Measurements from ENCODE around the gene MRPL24. TPM values are rescaled to one million over a fixed set of nuclear protein-coding genes. Genes with fewer than 3 reads are reported as not detected.

The MRPL24 gene
- total and polyA plus RNA-seq, 9 of the 15 experiments (the other 6 are each of a cell fraction or from before 2014, with no cell fraction given): 74.3 to 267 (median 113) TPM

- TF ChIP-seq ZNF561 (CRISPR knock-in tag; conservative IDR thresholded peaks at IDR 0.05) (no peak), FOS (IDR thresholded peaks at IDR 0.05; ENCODE audit: extremely low read depth, insufficient read length) (no peak), PHF20 (IDR thresholded peaks at IDR 0.05; ENCODE audit: partially characterized antibody) (no peak), THRA (IDR thresholded peaks at IDR 0.05) (no peak), ARID3B (CRISPR knock-in tag; IDR thresholded peaks at IDR 0.05; ENCODE audit: borderline replicate concordance) (no peak), ZNF398 (CRISPR knock-in tag; IDR thresholded peaks at IDR 0.05) (no peak), POLR3G (IDR thresholded peaks at IDR 0.05; ENCODE audit: extremely low read depth, insufficient read length, insufficient replicate concordance) (no peak), PCBP1 (IDR thresholded peaks at IDR 0.05; ENCODE audit: low read depth, low read length, poor library complexity, severe bottlenecking) (peak; percentile 86), ZNF583 (CRISPR knock-in tag; IDR thresholded peaks at IDR 0.05) (no peak), POLR2AphosphoS5 (IDR thresholded peaks at IDR 0.05; ENCODE audit: control insufficient read depth, insufficient read depth, low read depth, low read length) (peak; percentile 42; the same call in 1 of the 2 replicates), ZNF41 (CRISPR knock-in tag; conservative IDR thresholded peaks at IDR 0.05) (no peak), ETS2 (tag; IDR thresholded peaks at IDR 0.05; ENCODE audit: borderline replicate concordance, poor library complexity, severe bottlenecking) (no peak), POLR3A (IDR thresholded peaks at IDR 0.05; ENCODE audit: borderline replicate concordance, extremely low read depth, insufficient read depth, insufficient read length) (no peak), CHD1 (IDR thresholded peaks at IDR 0.05; ENCODE audit: low read length) (peak; percentile 82), ZKSCAN8 (CRISPR knock-in tag; IDR thresholded peaks at IDR 0.05) (no peak), PREB (CRISPR knock-in tag; IDR thresholded peaks at IDR 0.05) (no peak), MCM5 (IDR thresholded peaks at IDR 0.05; ENCODE audit: low read depth) (no peak), ZSCAN29 (IDR thresholded peaks at IDR 0.05) (no peak), CREBBP (IDR thresholded peaks at IDR 0.05; ENCODE audit: low read depth, low read length) (no peak), POLR2AphosphoS2 (IDR thresholded peaks at IDR 0.05; ENCODE audit: low read length) (no peak), MTF1 (CRISPR knock-in tag; IDR thresholded peaks at IDR 0.05; ENCODE audit: borderline replicate concordance) (no peak), TBP (optimal IDR thresholded peaks at IDR 0.05; ENCODE audit: low read depth, low read length) (peak; percentile 74), ZNF282 (CRISPR knock-in tag; IDR thresholded peaks at IDR 0.05) (no peak), NCOA4 (IDR thresholded peaks at IDR 0.05; ENCODE audit: partially characterized antibody) (peak; percentile 78)
Observed at GRCh38 chr1:156751757-156752481, 11.0 kb upstream of the MRPL24 start (continued).
